ENCODE data around the gene PTPN14.

PTPN14 gene

GRCh38 chr1:214471458-214471857 lies 79.9 kb downstream of the PTPN14 start:
- no peak for DNase-seq (ENCODE audit: low read depth in 1 of 2, low spot score in 1 of 2)
- TF ChIP-seq JUND (IDR thresholded peaks at IDR 0.05; ENCODE audit: low read depth), result no peak
- in situ Hi-C loops (cut with HindIII; ENCODE audit: low pct_unique_long_range_greater_than_20kb, low sequenced_read_pairs), result no loop called here

DNA sequence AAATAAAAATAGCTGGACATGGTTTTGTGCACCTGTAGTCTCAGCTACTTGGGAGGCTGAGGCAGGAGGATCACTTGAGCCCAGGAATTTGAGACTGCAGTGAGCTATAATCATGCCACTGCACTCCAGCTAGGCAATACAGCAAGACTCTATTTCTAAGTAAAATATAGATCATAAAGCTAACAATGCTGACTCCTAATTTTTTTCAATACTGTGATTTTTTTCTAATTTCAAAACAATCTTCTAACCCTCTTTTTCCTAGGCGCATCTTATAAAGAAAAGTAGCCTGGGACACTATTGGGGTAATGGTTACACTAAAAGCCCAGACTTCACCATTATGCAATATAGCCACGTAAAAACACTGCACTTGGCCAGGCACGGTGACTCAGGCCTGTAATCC lies 81.3 kb downstream of the PTPN14 start:
- in situ Hi-C loops (cut with HindIII; ENCODE audit: low pct_unique_long_range_greater_than_20kb, low sequenced_read_pairs), result no loop called here
- no peak for TF ChIP-seq JUND (IDR thresholded peaks at IDR 0.05; ENCODE audit: low read depth)
- DNase-seq (ENCODE audit: low read depth in 1 of 2, low spot score in 1 of 2), result no peak

GRCh38 chr1:214469290-214469689 lies 82.1 kb downstream of the PTPN14 start:
- TF ChIP-seq JUND (IDR thresholded peaks at IDR 0.05; ENCODE audit: low read depth), result no peak
- in situ Hi-C loops (cut with HindIII; ENCODE audit: low pct_unique_long_range_greater_than_20kb, low sequenced_read_pairs), result no loop called here
- DNase-seq (ENCODE audit: low read depth in 1 of 2, low spot score in 1 of 2), result no peak

GRCh38 chr1:214467078-214467585 lies 84.3 kb downstream of the PTPN14 start:
- in situ Hi-C loops (cut with HindIII; ENCODE audit: low pct_unique_long_range_greater_than_20kb, low sequenced_read_pairs), result no loop called here
- peak; percentile 81; the same call in 1 of the 2 replicates for TF ChIP-seq JUND (IDR thresholded peaks at IDR 0.05; ENCODE audit: low read depth)
- DNase-seq (ENCODE audit: low read depth in 1 of 2, low spot score in 1 of 2), result peak; percentile 64 to 94

GRCh38 chr1:214466403-214467077 lies 84.9 kb downstream of the PTPN14 start:
- in situ Hi-C loops (cut with HindIII; ENCODE audit: low pct_unique_long_range_greater_than_20kb, low sequenced_read_pairs), result no loop called here
- no peak; the same call in 1 of the 2 replicates for TF ChIP-seq JUND (IDR thresholded peaks at IDR 0.05; ENCODE audit: low read depth)
- DNase-seq (ENCODE audit: low read depth in 1 of 2, low spot score in 1 of 2), result peak; percentile 66 to 95

GRCh38 chr1:214464445-214465287 lies 86.7 kb downstream of the PTPN14 start:
- DNase-seq (ENCODE audit: low read depth in 1 of 2, low spot score in 1 of 2), result no peak
- in situ Hi-C loops (cut with HindIII; ENCODE audit: low pct_unique_long_range_greater_than_20kb, low sequenced_read_pairs), result no loop called here
- no peak for TF ChIP-seq JUND (IDR thresholded peaks at IDR 0.05; ENCODE audit: low read depth)

DNA sequence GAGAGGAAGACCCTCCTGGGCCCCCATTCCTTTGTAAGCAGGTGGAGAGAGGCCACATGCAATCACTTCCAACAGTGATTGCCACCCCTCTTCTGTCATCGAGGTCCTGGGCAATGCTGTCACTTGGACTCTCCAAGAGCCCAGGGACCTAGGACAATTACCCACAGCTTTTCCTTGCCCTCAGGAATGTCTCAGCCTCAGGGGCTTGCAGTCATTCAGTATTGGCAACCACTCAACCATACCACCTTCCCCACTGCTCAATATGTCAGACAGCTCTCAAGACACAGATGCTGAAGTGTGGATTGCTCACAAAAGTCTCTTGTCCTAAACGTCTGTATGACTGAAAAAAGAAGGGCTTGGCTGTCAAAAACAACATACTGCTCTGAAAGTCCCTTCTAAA lies 87.8 kb downstream of the PTPN14 start:
- in situ Hi-C loops (cut with HindIII; ENCODE audit: low pct_unique_long_range_greater_than_20kb, low sequenced_read_pairs), result no loop called here
- no peak for TF ChIP-seq JUND (IDR thresholded peaks at IDR 0.05; ENCODE audit: low read depth)
- DNase-seq (ENCODE audit: low read depth in 1 of 2, low spot score in 1 of 2), result no peak

DNA sequence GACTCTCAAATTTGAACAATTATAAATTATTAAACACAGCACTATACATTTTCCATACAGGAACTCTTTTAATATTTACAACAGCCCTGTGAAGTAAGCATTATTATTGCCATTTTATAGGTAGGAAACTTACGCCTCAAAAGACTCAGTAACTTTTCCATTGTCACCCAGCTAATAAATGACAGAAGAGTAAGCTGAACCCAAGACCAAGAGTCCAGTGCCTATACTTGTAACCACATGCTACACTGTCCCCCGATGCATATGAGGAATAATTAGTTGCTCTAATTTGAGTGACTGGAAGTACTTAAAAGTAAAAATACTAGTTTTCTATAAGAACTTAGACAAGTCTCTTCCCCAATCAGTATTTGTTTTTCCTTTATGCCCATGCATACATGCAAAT lies 88.5 kb downstream of the PTPN14 start:
- no peak for DNase-seq (ENCODE audit: low read depth in 1 of 2, low spot score in 1 of 2)
- in situ Hi-C loops (cut with HindIII; ENCODE audit: low pct_unique_long_range_greater_than_20kb, low sequenced_read_pairs), result no loop called here
- no peak for TF ChIP-seq JUND (IDR thresholded peaks at IDR 0.05; ENCODE audit: low read depth)

- TF ChIP-seq JUND (IDR thresholded peaks at IDR 0.05; ENCODE audit: low read depth), result no peak
- in situ Hi-C loops (cut with HindIII; ENCODE audit: low pct_unique_long_range_greater_than_20kb, low sequenced_read_pairs), result no loop called here
Measured at GRCh38 chr1:214461305-214461704, 90.1 kb downstream of the PTPN14 start.

GRCh38 chr1:214460304-214460916 lies 91.0 kb downstream of the PTPN14 start:
- DNase-seq (ENCODE audit: low read depth in 1 of 2, low spot score in 1 of 2), result no peak
- TF ChIP-seq JUND (IDR thresholded peaks at IDR 0.05; ENCODE audit: low read depth), result no peak
- in situ Hi-C loops (cut with HindIII; ENCODE audit: low pct_unique_long_range_greater_than_20kb, low sequenced_read_pairs), result no loop called here

More at GRCh38 chr1:214461305-214461704, 90.1 kb downstream of the PTPN14 start:
- no peak for DNase-seq (ENCODE audit: low read depth in 1 of 2, low spot score in 1 of 2)

- TF ChIP-seq JUND (IDR thresholded peaks at IDR 0.05; ENCODE audit: low read depth), result no peak
- DNase-seq (ENCODE audit: low read depth in 1 of 2, low spot score in 1 of 2), result no peak
- in situ Hi-C loops (cut with HindIII; ENCODE audit: low pct_unique_long_range_greater_than_20kb, low sequenced_read_pairs), result no loop called here
Measured at GRCh38 chr1:214459895-214460294, 91.5 kb downstream of the PTPN14 start.

- no peak for TF ChIP-seq JUND (IDR thresholded peaks at IDR 0.05; ENCODE audit: low read depth)
- no peak for DNase-seq (ENCODE audit: low read depth in 1 of 2, low spot score in 1 of 2)
- in situ Hi-C loops (cut with HindIII; ENCODE audit: low pct_unique_long_range_greater_than_20kb, low sequenced_read_pairs), result no loop called here
Measured at GRCh38 chr1:214458541-214458940, 92.9 kb downstream of the PTPN14 start.

All from T47D (cell line).